G401 (cell line): ENCODE measurements around the gene RFPL3. TPM values are rescaled to one million over a fixed set of nuclear protein-coding genes. Genes with fewer than 3 reads are reported as not detected.
A peak's percentile ranks its signal among the peaks of the same experiment; 100 is the strongest.
"Not testable (repeated sequence)": the region's sequence is repeated elsewhere in the genome, so short reads cannot be mapped to it uniquely, and the experiment has no call there.

Experiments
- DNase-seq: peaks from one replicate; pipeline ENCODE4 v3.0.0-alpha.2; 2015; ENCODE audit warnings: low spot score
- in situ Hi-C: cut with HindIII; loops from 2 replicates; pipeline ENCODE4 v1.10.0; 2016; ENCODE audit warnings: low sequenced_read_pairs, mixed read lengths
- total RNA-seq: library from RNA; depleted of rRNA; stranded (reverse); fragments of >200 nt; shearing (Covaris generic); gene quantifications from 2 replicates; pipeline ENCODE4 v1.2.3, GENCODE V29; 2014; rRNA removed

Gene RFPL3
- total RNA-seq, result not detected in 2 replicates

GRCh38 chr22:32357567-32357966 is at the start of gene RFPL3:
TSS of gene RFPL3 (plus strand) at chr22:32357867. CDS start at chr22:32358072, 205 bp downstream.
- in situ Hi-C loops, DNase-seq: not testable (repeated sequence)

- DNase-seq, result no peak
- in situ Hi-C loops, result no loop called here
These were observed 49.5 kb upstream of the RFPL3 start for GRCh38 chr22:32308191-32308590.

GRCh38 chr22:32308934-32309333 is 48.7 kb upstream of the RFPL3 start:
- in situ Hi-C loops, result no loop called here
- no peak for DNase-seq

- in situ Hi-C loops, result no loop called here
- DNase-seq, result no peak
These were observed 47.9 kb upstream of the RFPL3 start for GRCh38 chr22:32309585-32310251.

- DNase-seq, result no peak
- in situ Hi-C loops, result no loop called here
These were observed 46.9 kb upstream of the RFPL3 start for GRCh38 chr22:32310777-32311176.

- in situ Hi-C loops, result no loop called here
These were observed 46.1 kb upstream of the RFPL3 start for GRCh38 chr22:32311551-32312071.

GRCh38 chr22:32312748-32313147 is 44.9 kb upstream of the RFPL3 start:
- DNase-seq, result no peak
- in situ Hi-C loops, result no loop called here

More at GRCh38 chr22:32311551-32312071, 46.1 kb upstream of the RFPL3 start:
- no peak for DNase-seq

GRCh38 chr22:32313532-32313931 is 44.1 kb upstream of the RFPL3 start:
- in situ Hi-C loops, result no loop called here
- DNase-seq, result no peak

- in situ Hi-C loops, result no loop called here
- no peak for DNase-seq
These were observed 40.1 kb upstream of the RFPL3 start for GRCh38 chr22:32317524-32317923.

- in situ Hi-C loops, result no loop called here
- no peak for DNase-seq
These were observed 39.3 kb upstream of the RFPL3 start for GRCh38 chr22:32318361-32318760.

- in situ Hi-C loops, result no loop called here
- no peak for DNase-seq
These were observed 37.7 kb upstream of the RFPL3 start for GRCh38 chr22:32319861-32320406.

- no peak for DNase-seq
- in situ Hi-C loops, result no loop called here
These were observed 34.7 kb upstream of the RFPL3 start for GRCh38 chr22:32322986-32323385.

GRCh38 chr22:32323513-32324164 is 34.0 kb upstream of the RFPL3 start:
- DNase-seq, result no peak
- in situ Hi-C loops, result no loop called here

GRCh38 chr22:32324505-32325415 is 32.9 kb upstream of the RFPL3 start:
- DNase-seq, result no peak
- in situ Hi-C loops, result no loop called here

GRCh38 chr22:32325416-32325801 is 32.3 kb upstream of the RFPL3 start:
- DNase-seq, result peak; percentile 2
- in situ Hi-C loops, result no loop called here

GRCh38 chr22:32325811-32326237 is 31.8 kb upstream of the RFPL3 start:
- in situ Hi-C loops, result no loop called here
- DNase-seq, result no peak

GRCh38 chr22:32326647-32327046 is 31.0 kb upstream of the RFPL3 start:
- in situ Hi-C loops, result no loop called here
- DNase-seq, result no peak

GRCh38 chr22:32327066-32327465 is 30.6 kb upstream of the RFPL3 start:
- no peak for DNase-seq
- in situ Hi-C loops, result no loop called here

- in situ Hi-C loops, result no loop called here
These were observed 30.0 kb upstream of the RFPL3 start for GRCh38 chr22:32327596-32328171.

More at GRCh38 chr22:32327596-32328171, 30.0 kb upstream of the RFPL3 start:
- no peak for DNase-seq
